Ovary (tissue), 3 donors: Measurements from ENCODE around the gene TNFAIP3.

Experiments used
- EP300 ChIP-seq: sonication (generic); formaldehyde crosslinking; IDR thresholded peaks from one replicate; pipeline ENCODE4 v1.6.1; 2017; ENCODE audit warnings: antibody characterized with exemption
- TF ChIP-seq, protein P1 (sequence below), 3 donors: fragments of 450-650 bp in 2 of 3; fragments of 200-600 bp in 1 of 3; IDR thresholded peaks; one replicate each; pipeline versions ENCODE4 v1.5.1 to v1.8.0; 2016 to 2022; ENCODE audit warnings: antibody characterized with exemption in 3 of 3, mild to moderate bottlenecking in 1 of 3
- donor health status: DM: no; HTN: no; CAD: no.

DNA sequence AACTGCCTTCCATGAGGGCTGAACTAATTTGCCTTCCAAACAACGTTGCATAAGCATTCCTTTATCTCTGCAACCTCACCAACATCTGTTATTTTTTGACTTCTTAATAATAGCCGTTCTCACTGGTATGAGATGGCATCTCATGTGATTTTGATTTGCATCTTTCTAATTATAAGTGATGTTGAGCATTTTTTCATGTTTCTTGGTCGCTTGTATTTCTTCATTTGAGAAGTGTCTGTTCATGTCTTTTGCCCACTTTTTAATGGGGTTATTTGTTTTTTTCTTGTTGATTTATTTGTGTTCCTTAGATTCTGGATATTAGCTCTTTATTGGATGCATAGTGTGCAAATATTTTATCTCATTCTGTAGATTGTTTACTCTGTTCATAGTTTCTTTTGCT is 46.4 kb downstream of the TNFAIP3 start:
- TF ChIP-seq, protein P1, sequence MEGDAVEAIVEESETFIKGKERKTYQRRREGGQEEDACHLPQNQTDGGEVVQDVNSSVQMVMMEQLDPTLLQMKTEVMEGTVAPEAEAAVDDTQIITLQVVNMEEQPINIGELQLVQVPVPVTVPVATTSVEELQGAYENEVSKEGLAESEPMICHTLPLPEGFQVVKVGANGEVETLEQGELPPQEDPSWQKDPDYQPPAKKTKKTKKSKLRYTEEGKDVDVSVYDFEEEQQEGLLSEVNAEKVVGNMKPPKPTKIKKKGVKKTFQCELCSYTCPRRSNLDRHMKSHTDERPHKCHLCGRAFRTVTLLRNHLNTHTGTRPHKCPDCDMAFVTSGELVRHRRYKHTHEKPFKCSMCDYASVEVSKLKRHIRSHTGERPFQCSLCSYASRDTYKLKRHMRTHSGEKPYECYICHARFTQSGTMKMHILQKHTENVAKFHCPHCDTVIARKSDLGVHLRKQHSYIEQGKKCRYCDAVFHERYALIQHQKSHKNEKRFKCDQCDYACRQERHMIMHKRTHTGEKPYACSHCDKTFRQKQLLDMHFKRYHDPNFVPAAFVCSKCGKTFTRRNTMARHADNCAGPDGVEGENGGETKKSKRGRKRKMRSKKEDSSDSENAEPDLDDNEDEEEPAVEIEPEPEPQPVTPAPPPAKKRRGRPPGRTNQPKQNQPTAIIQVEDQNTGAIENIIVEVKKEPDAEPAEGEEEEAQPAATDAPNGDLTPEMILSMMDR (IDR thresholded peaks at IDR 0.05) = no peak
- TF ChIP-seq EP300 = no peak
